HL-60/S4 treated with retinoic acid at 250 ng/mL for 4 days and 3 days (cell line): ENCODE data around the gene MVP.
"Not testable (repeated sequence)": the region's sequence is repeated elsewhere in the genome, so short reads cannot be mapped to it uniquely, and the experiment has no call there.

Source experiments
- in situ Hi-C: fragments of 300-500 bp; cut with MboI; formaldehyde crosslinking; loops from 2 replicates; pipeline ENCODE4 v1.7.0; 2022; ENCODE audit warnings: low sequenced_read_pairs

The MVP gene

GRCh38 chr16:29820271-29820701 lies at the start of gene MVP:
Gene MVP (plus strand): TSS chr16:29820462. CDS start chr16:29830550, 10,088 bp downstream.
- in situ Hi-C loops, result no loop called here

- in situ Hi-C loops, result not testable (repeated sequence)
Observed at GRCh38 chr16:29772330-29772729, 47.9 kb upstream of the MVP start.

- in situ Hi-C loops, result no loop called here
Observed at GRCh38 chr16:29774730-29775129, 45.5 kb upstream of the MVP start.

GRCh38 chr16:29775742-29776408 lies 44.4 kb upstream of the MVP start:
- in situ Hi-C loops, result no loop called here

GRCh38 chr16:29777576-29778350 lies 42.5 kb upstream of the MVP start, which contains the start of gene ZG16:
Gene ZG16 (plus strand): TSS chr16:29778256. CDS start chr16:29779267, 1,011 bp downstream.
- in situ Hi-C loops, result no loop called here

GRCh38 chr16:29779474-29779873 lies 40.8 kb upstream of the MVP start:
- in situ Hi-C loops, result no loop called here

- in situ Hi-C loops, result not testable (repeated sequence)
Observed at GRCh38 chr16:29783094-29783953, 36.9 kb upstream of the MVP start.

- in situ Hi-C loops, result no loop called here
Observed at GRCh38 chr16:29784157-29784556, 36.1 kb upstream of the MVP start.

GRCh38 chr16:29784901-29785500 lies 35.3 kb upstream of the MVP start:
- in situ Hi-C loops, result no loop called here

GRCh38 chr16:29787155-29787554 lies 33.1 kb upstream of the MVP start:
- in situ Hi-C loops, result not testable (repeated sequence)

GRCh38 chr16:29789775-29790182 lies 30.5 kb upstream of the MVP start:
- in situ Hi-C loops, result no loop called here

GRCh38 chr16:29790183-29790948 lies 29.9 kb upstream of the MVP start, which contains the start of gene KIF22:
Gene KIF22 (plus strand): TSS chr16:29790751. CDS start chr16:29790760, 9 bp downstream.
- in situ Hi-C loops, result no loop called here

- in situ Hi-C loops, result no loop called here
Observed at GRCh38 chr16:29790949-29791844, 29.1 kb upstream of the MVP start.

GRCh38 chr16:29791845-29792807 lies 28.1 kb upstream of the MVP start:
- in situ Hi-C loops, result no loop called here

- in situ Hi-C loops, result not testable (repeated sequence)
Observed at GRCh38 chr16:29793153-29793552, 27.1 kb upstream of the MVP start.

GRCh38 chr16:29794231-29794710 lies 26.0 kb upstream of the MVP start:
- in situ Hi-C loops, result no loop called here

GRCh38 chr16:29802416-29802935 lies 17.8 kb upstream of the MVP start:
- in situ Hi-C loops, result no loop called here
